HG02884 (cell line): ENCODE measurements around the gene TMEM183A.
"Not testable (repeated sequence)": the region's sequence is repeated elsewhere in the genome, so short reads cannot be mapped to it uniquely, and the experiment has no call there.

ENCODE experiments used
- ATAC-seq: cut with Tn5 transposase; IDR thresholded peaks from one replicate; pipeline ENCODE4 v1.9.1; 2021; ENCODE audit warnings: mild to moderate bottlenecking, moderate library complexity; ENCODE audit not compliant: unreplicated experiment

Gene TMEM183A

DNA sequence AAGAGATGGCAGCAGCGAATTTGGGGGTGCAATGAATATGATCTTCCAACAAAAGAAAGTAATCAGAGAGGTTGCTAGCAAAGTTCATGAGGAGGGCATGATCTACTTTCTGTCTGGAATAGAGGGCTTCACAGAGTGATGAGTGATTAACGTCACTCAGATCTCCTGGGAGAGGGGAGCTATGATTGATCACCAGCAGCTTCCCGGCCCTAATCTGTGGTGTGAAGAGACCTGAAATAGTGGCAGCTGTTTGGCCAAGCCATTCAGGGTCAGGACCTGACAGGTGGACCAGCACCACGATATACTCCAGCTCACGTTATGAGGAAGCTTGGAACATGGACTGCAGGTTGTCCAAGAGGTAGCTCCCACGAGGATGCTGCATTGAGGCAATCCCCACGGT is 19.9 kb upstream of the TMEM183A start:
- no peak for ATAC-seq

DNA sequence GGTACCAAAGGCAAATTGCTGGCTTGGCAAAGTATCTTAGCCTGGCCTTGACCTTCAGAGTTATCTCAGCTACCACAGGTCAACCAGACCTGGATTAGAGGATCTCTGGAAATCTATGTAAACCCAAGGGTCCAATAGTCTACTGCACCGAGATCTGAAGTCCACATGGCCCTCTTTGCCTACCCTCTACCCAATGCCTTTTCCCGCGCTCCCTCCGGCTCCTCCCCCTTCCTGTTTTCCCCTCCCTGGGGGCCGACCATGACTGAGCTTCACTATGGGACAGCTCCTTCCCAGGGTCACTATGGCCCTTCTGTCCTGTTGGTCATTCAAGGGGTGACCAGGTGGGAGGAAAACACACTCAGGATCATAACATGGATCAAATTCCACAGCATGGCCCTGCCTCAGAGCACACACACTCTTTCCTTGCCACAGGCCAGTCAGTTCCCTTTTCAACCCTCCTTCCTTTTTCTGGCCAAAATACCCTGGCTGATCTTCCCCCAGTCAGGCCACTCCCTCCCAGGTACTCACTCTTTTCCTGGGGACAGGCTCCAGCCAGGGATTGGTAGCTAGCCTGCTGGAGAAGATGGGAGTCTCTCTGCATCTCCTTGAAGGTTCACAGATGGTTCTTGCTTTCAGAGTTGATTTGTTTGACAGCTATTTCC is 19.1 kb upstream of the TMEM183A start:
- no peak for ATAC-seq

DNA sequence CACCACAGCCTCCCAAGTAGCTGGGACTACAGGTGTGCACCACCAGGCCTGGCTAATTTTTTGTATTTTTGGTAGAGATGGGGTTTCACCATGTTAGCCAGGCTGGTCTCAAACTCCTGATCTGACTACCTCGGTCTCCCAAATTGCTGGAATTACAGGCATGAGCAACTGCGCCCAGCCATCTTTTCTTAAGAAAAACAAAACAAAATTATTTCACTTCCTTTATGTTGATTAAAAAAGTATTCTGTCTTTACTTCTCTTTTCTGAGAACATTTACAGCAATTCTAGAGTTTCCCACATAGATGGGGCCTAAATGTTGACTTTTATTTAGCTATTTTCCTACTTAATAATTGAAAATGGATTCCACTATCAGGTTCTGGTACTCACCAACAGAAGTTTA is 17.3 kb upstream of the TMEM183A start:
- no peak for ATAC-seq

DNA sequence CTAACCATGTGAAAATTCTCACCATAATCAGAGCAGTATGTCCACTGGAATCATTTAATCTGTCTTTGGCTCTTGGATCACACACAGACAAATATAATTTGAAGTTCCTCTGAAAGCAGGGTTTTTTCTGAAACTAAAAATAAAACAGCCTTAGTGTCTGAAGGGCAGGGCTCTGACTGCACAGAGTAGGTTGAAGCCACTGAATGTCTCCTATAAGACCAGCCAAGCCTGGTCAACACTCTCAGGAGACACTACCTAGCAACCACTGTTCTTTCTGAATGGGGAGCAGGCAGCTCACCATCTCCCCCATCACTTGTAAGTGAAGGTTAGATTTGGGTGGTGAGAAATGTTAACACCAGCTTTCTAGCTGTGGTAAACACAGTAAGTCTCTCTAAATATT is 16.1 kb upstream of the TMEM183A start:
- no peak for ATAC-seq

DNA sequence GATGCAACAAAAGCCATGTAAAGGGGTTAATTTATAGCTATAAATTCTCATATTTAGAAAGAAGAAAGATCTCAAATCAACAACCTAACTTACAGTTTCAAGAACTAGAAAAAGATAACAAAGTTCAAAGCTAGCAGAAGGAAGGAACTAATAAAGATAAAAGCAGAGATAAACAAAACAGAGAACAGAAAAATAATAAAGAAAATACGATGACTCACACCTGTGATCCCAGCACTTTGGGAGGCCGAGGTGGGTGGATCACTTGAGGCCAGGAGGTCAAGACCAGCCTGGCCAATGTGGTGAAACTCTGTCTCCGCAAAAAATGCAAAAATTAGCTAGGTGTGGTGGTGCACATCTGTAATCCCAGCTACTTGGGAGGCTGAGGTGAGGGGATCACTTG is 12.4 kb upstream of the TMEM183A start:
- no peak for ATAC-seq

DNA sequence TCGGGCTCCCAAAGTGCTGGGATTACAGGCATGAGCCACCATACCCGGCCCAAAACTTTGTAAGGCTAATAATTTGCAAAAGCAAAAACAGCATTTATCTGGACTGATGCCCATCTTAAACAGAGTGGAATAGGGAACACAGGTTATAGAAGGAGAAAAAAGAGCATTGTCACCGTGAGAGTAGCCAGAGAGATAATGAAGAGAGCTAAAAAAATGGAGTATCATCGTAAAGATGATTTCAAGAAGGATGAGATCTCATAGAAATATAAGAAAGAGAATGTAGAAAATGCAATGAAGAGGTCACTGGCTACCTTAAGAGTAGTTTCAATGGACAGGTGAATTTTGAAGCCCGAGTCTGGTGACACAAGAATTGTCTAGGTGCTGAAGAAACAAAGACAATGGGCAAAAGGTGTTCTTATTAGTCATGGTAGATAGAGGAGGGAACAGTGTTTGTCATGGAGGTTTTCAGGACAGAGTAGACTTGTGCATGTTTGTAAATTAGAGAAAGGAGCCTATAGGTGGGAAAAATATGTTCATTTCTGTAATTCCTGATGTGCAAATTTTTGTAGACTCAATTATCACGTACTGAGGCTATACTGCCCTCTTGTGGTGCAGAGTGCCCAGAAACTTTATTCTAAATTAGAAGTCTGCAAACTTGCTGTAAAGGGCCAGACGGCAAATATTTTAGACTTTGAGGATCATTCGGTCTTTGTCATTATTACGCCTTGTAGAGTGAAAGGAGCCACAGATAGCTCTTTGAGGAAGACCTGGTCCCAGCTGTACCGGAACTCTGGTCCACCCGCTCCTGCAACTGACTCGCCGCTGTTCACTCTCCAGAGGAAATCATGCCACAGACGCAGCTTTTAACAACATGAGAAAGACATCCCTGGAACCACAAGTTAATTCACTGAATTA is 8.1 kb upstream of the TMEM183A start:
- ATAC-seq, result no peak

DNA sequence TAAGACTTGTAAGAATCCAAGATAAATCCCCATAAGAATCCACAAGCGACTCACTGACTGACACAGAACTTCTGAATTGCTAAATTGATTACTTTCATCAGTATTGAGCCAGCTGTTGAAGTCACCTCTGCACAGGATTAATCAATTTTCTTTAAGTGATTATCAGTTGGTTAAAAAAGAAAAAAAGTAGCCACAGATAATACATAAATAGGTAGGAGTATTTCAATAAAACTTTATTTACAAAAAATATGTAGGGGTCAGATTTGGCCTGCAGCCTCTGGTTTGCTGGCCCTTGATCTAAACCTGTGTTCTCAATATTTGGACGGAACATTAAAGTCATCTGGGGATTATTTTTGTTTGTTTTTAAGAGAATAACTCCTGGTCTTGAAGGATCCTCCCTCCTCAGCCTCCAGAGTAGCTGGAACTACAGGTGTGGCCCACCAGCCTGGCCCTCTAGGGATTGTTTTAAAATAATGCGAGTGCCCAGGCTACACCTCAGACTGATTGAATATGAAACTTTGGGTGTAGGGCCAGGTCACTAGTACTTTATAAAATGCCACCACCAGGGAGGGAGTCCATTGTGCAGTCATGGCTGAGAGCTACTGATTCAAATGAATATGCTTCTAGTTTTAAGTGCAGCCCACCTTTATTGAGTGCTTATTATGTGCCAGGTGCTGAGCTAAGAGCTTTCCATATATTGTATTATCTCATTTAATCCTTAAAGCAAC is 6.8 kb upstream of the TMEM183A start:
- ATAC-seq, result no peak

DNA sequence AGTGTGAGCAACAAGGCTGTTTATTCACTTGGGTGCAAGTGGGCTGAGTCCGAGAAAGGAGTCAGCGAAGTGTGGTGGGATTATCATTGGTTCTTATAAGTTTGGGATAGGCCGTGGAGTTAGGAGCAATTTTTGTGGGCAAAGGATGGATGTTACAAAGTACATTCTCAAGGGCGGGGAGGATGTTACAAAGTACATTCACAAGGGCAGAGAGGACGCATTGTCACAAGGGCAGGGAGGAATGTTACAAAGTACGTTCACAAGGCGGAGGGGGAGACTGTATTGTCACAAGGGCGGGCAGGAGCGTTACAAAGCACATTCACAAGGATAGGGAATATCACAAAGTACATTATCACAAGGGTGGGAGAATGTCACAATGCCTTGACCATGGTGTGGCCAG is 5.2 kb upstream of the TMEM183A start:
- ATAC-seq, result no peak

DNA sequence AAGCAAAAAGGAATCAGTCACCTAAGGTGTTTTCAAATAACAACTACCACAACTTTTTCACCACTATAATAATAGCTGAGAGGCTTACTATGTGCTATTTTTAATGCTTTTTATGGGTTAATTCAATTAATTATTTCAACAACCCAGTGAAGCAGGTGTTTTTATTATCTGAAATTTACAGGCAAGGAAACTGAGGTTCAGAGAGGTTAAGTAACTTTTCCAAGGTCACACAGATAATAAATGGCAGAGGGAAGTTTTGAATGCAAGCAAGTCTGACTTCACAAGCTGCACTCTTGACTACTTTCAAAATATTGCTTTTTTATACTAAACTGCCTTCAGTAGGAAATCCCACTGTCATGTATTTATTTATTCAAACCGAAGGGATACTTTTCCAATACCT is 4.2 kb upstream of the TMEM183A start:
- ATAC-seq, result no peak

DNA sequence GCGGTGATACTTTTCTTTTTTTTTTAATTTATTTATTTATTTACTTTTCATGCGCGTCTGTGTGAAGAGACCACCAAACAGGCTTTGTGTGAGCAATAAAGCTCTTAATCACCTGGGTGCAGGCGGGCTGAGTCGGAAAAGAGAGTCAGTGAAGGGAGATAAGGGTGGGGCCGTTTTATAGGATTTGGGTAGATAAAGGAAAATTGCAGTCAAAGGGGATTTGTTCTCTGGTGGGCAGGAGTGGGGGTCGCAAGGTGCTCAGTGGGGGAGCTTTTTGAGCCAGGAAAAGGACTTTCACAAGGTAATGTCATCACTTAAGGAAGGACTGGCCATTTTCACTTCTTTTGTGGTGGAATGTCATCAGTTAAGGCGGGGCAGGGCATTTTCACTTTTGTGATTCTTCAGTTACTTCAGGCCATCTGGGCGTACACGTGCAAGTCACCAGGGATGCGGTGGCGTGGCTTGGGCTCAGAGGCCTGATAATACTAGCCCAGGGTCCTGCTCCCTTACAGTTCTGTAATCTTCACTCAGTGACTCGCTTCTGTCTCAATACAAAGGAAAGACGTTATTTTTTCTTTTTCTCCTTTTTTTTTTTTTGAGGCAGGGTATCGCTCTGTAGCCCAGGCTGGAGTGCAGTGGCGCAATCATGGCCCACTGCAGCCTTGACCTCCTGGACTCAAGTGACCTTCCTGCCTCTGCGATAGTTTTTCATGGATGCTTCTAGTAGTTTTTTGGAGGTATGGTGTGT is 1.6 kb upstream of the TMEM183A start:
- ATAC-seq, result not testable (repeated sequence)

DNA sequence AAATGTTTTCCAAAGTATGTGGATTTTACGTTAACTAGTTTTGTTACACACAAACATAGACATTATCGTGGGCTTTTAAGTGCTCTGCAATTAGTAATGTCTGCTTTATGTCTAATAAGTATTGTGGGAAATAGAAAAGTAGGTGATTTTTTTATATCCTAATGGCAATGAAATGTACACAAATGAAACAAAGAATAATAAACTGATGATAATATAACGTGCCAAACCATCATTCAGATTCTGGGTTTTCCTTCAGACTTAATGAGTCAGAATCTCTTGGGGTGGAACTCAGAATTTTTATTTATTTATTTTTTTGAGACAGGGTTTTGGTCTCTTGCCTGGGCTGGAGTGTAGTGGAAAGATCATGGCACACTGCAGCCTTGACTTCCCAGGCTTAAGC is 2.0 kb downstream of the TMEM183A start:
- no peak for ATAC-seq

DNA sequence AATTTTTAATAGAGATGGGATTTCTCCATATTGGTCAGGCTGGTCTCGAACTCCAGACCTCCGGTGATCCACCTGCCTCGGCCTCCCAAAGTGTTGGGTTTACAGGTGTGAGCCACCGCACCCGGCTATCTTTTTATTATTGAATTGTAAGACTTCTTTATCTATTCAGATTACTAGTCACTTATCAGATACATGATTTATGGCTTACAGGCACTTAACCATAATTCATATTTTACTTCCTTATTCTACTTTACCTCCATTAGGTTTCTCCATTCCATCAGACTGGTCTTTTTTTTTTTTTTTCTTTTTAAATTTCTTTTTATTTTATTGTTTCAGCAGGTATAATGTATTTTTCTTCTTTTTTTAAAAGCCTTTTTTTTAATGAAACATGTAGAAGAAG is 4.4 kb downstream of the TMEM183A start:
- no peak for ATAC-seq

DNA sequence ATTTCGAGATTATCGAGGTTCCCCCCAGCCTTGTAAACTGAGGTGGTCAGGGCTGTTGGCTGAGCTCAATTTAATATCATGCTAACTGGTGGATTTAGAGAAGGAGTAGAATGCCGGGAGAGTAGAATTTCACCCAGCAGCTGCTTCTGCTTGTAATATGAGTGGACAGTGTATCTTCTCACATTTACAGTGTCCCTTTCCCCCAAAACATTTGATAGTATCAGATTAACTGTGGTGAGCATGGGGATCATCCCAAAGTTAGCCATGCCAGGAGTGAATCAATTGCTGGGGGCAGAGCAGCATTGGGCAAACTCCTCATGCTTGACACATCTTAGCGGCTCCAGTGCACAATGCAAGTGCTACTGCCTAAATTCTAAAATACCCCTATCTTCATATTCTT is 9.9 kb downstream of the TMEM183A start:
- ATAC-seq, result no peak

DNA sequence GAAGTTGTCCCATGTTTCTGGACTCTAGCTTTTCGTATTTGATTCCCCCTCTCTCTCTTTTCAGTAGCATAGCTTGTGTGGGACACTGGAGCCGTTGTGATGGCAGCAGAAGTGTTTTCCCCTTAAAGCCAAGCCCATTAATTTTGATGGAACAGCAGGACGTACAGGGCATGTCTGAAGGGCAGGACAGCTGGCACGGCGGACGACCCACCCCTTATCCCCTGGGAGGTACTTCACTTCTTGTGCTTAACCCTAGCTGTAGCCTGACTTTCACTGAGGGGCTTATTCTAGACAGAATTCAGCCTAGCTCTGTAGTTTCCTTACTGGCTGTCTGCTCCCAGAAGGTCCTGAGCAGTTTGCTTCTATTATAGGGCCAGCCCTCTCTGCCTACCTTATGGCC is 10.5 kb downstream of the TMEM183A start:
- no peak for ATAC-seq

DNA sequence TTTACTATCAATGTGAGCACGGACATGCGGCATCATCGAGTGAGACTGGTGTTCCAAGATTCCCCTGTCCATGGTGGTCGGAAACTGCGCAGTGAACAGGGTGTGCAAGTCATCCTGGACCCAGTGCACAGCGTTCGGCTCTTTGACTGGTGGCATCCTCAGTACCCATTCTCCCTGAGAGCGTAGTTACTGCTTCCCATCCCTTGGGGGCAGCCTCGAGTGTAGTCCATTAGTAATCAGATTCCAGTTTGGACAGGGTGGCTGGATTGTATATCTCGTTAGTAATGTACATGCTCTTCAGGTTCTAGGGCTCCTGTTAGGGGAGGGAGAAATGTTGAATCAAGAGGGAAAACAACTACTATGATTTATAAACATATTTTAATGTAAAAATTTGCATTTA is 15.7 kb downstream of the TMEM183A start:
- not testable (repeated sequence) for ATAC-seq

DNA sequence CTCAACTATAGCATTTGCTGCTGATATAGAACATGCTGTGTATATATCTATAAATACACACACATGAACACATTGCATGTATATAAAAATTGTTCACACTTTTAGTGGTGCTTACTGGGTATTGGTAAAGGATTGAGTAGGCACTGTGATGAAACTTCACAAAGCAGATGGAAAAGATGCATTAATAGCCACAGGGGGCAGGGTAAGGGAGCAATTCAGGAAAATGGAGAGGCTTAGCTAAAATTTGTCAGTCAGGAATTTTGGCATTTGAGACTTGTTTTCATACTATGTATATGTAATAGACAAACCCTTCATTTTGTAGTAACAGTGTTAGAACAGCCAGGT is 18.5 kb downstream of the TMEM183A start:
- no peak for ATAC-seq

DNA sequence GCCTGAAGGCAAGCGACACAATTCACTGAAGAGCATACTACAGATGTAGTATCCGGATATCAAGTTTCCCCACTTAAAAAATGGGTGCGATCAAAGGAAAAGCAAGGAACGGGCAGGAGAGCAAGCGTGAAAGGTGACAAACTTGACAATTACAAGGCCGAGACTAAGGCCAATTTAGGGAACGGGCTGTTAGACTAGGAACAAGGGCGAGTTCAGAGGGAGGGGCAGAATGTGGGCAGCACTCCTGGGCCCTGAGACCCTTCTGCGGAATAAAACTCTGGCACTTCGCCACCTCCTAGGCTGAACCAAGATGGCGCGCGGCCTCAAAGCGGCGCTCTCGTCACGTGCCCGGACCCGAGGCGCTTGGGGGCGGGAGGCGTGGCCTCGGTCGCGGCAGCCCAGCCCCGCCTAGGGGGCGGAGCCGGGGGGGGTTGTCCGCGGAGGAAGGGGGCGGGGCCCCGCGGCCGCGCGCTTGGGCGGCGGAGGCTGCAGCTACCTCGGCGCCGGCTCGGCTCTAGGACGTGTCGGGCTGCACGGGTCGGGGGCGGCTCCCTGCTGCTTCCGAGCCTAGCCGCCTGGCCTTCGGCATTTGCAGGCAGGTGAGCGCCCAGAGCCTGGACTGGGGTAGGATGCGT is 19.0 kb downstream of the TMEM183A start, which contains the start of gene PPFIA4:
PPFIA4 (plus strand) TSS at position 461 of the 635 bp plus-strand sequence. CDS start 12,518 bp downstream, outside the sequence.
- no peak for ATAC-seq

DNA sequence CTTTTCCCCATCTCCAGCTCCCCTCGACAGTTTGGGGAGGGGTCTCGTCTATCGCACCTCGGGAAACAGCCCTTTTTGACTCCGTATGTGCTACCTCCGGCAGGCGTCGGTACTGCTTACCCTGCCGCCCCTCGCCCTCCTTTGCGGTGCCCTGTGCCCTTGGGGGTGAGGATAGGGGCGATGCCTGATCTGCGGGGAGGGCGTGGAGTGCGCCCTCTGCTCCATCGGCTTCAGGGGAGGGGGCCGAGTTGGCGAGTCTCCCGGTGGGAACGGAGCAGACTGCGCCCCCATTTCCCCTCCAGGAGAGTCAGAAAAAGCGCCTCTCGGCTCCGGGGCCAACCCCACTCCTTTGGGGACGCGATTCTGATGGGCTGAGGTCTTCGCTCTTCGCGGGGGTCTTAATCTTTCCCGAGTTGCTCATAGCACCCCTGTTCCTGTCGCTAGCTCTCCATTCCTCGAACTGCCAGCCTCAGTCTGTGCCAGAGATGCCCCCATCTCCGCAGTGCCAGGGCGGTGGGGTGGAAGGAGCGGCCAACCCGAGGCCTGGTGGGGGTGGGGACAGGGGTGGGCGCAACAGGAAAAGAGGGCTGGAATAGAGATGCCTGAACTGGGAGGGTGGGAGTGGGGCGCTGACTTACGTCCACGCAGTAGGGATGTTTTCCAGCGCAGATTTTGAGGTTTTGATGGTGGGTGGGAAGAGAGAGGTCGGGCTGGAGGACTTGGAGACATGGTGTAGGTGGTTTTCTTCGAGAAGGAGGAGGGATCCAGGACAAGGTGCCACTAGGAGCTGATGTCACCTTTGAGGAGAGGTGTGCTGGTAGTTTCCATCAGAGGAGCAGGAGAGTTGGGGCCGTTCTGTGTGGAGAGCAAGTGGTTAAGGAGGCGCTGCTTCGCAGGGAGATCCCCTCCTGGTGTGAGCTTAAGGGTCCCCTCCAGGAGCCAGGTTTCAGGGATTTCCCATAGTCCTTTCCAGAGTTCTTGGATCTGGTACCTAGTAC is 19.8 kb downstream of the TMEM183A start:
- no peak for ATAC-seq

DNA sequence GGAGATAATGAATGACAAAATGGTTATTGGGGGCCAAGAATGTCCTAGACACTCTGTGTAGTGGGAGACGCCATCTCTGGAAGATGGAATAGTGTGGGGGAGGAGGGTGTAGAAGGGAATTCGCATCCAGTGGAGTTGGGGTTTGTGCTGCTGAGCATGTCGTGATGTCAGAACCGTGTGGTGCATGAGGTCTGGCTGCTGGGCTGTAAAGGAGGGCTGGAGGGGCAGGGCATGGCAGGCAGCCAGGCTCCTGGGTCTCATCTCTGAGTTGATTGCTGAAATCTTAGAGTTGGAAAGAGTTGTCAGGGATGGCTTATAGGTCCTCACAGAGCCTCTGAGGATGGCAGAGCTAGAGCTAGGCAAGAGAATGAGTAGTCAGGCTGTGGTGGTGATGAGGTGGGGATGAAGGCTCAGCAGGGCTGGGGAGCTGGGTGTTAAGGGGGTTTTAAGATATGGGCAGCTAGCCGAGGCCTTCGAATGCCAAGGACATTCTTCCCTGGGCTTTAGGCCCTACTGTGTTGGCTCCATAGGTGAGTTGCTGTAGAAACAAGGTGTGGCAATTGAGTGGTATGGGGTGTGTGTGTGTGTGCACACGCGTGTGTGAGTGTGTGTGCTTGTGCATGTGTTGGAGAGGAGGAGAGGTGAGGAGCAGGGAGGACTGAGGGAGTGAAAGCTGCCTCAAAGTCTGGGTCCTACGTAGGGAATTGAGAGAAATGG is 21.1 kb downstream of the TMEM183A start:
- ATAC-seq, result no peak
